SJSA1 (cell line): ENCODE measurements around the gene MVB12B. TPM values are rescaled to one million over a fixed set of nuclear protein-coding genes. Genes with fewer than 3 reads are reported as not detected.

Experiments
- DNase-seq, 2 experiments: peaks; one replicate each; pipeline ENCODE4 v3.0.0-alpha.2; 2015 to 2020; ENCODE audit warnings: low spot score in 2 of 2, low read depth in 1 of 2
- H3K27ac ChIP-seq: fragments of 250-450 bp; sonication (Bioruptor Pico); 2 replicates; pipeline ENCODE4 v1.5.1; 2020; ENCODE audit warnings: mild to moderate bottlenecking, moderate library complexity
- H3K27me3 ChIP-seq: fragments of 250-450 bp; sonication (Bioruptor Pico); replicated peaks from 2 replicates; pipeline ENCODE4 v1.5.1; 2020; ENCODE audit warnings: mild to moderate bottlenecking, moderate library complexity
- H3K36me3 ChIP-seq: fragments of 250-450 bp; sonication (Bioruptor Pico); 2 replicates; pipeline ENCODE4 v1.5.1; 2020; ENCODE audit warnings: mild to moderate bottlenecking
- H3K4me1 ChIP-seq: fragments of 250-450 bp; sonication (Bioruptor Pico); replicated peaks from 2 replicates; pipeline ENCODE4 v1.6.1; 2021; ENCODE audit warnings: mild to moderate bottlenecking
- H3K4me3 ChIP-seq: fragments of 250-450 bp; sonication (Bioruptor Pico); 2 replicates; pipeline ENCODE4 v1.5.1; 2020; ENCODE audit warnings: mild to moderate bottlenecking
- H3K9me3 ChIP-seq: fragments of 250-450 bp; sonication (Bioruptor Pico); replicated peaks from 2 replicates; pipeline ENCODE4 v1.5.1; 2020; ENCODE audit warnings: mild to moderate bottlenecking
- total RNA-seq: library from RNA; depleted of rRNA; stranded (reverse); fragments of >200 nt; shearing (Covaris generic); gene quantifications from 2 replicates; pipeline ENCODE4 v1.2.3, GENCODE V29; 2014

The MVB12B gene
- total RNA-seq, 1 experiment from 2014 or later, result 7.8 TPM

DNA sequence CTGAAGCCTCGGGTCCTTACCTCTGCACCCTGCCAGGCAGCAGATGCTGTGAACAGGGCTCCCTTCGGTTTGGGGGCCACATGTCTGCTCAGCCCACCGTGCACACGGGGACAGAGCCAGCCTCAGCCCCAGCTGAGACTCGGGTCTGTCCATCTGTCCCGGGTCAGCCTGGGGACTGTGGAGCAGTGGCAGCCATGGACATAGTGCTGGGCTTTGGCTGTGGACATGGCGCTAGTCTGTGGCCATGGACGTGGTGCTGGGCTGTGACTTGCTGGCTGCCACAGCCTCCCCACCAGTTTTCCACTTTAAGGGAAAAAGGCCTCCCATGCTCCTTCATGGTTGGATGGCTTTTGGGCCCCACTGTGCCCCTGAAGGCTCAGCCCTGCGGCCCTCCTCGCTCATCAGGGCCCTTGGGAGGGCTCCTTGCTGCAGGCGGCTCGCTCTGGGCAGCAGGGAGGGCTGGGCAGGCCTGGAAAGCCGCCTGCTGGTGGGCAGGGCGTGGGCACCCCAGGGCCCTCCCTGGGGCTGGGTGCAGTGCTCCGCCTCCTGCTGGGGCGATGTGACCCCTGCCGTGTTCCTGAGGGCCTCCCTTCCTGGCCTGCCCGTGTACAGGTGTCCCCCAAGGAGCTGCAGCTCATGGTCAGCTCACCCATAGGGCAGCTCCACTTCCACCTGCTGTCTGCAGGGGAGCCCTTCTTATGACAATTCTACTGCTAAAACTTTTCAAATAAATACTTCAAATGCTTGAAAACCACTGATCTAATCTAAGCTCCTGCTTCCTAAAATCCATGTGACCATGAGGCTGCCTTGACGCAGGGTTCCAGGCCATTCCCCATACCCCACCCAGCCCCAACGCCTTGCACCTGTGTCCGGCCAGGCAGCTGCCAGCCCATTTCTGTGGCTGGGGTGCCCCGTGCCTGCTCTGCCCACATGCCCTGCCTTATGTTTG is 175.0 kb downstream of the MVB12B start:
- Histone ChIP-seq H3K27ac (no peak overlapping the region), H3K4me3 (no peak overlapping the region), H3K27me3 (no peaks in the 10 kb centered on the region), H3K36me3 (peaks cover 3% of the 10 kb centered on the region), H3K9me3 (no peaks in the 10 kb centered on the region), H3K4me1 (peaks cover 13% of the 10 kb centered on the region)
- no peak for DNase-seq

GRCh38 chr9:126502417-126503332 is 176.0 kb downstream of the MVB12B start:
- H3K36me3 ChIP-seq, result peaks cover 3% of the 10 kb centered on the region
- H3K4me1 ChIP-seq, result peaks cover 13% of the 10 kb centered on the region
- no peak for DNase-seq
- no peak overlapping the region for H3K4me3 ChIP-seq
- H3K27me3 ChIP-seq, result no peaks in the 10 kb centered on the region
- H3K27ac ChIP-seq, result no peak overlapping the region
- no peaks in the 10 kb centered on the region for H3K9me3 ChIP-seq

- H3K9me3 ChIP-seq, result no peaks in the 10 kb centered on the region
- peaks cover 3% of the 10 kb centered on the region for H3K36me3 ChIP-seq
- H3K27me3 ChIP-seq, result no peaks in the 10 kb centered on the region
- H3K4me1 ChIP-seq, result peaks cover 13% of the 10 kb centered on the region
- no peak for DNase-seq
- no peak overlapping the region for H3K27ac ChIP-seq
- no peak overlapping the region for H3K4me3 ChIP-seq
Observed at GRCh38 chr9:126503333-126504085, 176.9 kb downstream of the MVB12B start.

DNA sequence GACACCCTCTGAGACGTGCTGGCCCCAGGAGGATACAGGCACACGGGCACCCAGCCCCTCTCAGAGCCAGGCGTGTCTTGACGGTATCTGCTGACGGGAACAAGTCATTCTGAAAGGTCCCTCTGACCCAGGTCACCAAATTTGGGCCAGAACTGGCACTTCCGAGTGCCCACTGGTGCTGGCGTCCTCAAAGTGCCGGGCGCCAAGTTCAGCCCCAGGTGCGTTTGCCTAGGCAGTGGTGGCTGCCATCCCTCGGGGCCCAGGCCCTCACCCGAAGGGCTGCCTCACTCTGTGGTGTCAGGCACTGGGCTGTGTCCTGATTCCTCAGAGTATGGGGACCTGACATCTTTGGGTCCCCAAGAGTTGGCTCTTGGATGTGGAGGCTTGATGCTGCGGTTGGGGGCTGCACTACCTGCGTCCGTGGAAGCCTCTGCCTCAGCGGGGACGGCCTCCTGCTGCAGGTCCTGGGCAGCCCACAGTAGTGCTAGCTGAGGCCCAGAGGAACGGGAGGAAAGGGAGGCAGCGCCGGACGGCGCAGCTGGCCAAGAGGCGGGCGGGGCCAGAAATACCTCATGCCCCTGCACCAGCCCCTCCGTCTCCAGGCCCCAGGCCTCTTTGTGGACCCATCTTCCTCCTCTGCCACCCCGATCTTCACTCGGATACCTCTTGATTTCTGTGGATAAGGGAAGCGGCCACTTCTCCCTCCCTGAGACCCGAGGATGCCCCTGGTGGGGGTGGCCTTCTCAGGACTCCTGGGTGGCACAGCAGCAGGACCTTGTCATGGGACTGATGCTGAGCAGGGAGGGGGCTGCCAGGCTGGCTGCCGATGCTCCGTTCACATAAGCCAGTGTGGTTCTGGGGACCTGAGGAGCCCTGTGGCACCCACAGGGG is 177.7 kb downstream of the MVB12B start:
- no peak overlapping the region for H3K27ac ChIP-seq
- H3K4me3 ChIP-seq, result no peak overlapping the region
- peaks cover 13% of the 10 kb centered on the region for H3K4me1 ChIP-seq
- no peaks in the 10 kb centered on the region for H3K9me3 ChIP-seq
- no peaks in the 10 kb centered on the region for H3K27me3 ChIP-seq
- H3K36me3 ChIP-seq, result peaks cover 3% of the 10 kb centered on the region
- no peak for DNase-seq

GRCh38 chr9:126504977-126505455 is 178.4 kb downstream of the MVB12B start:
- DNase-seq, result no peak
- Histone ChIP-seq H3K36me3 (peaks cover 3% of the 10 kb centered on the region; the same call in 1 of the 2 replicates), H3K27me3 (no peaks in the 10 kb centered on the region), H3K9me3 (no peaks in the 10 kb centered on the region), H3K4me3 (no peak overlapping the region), H3K27ac (no peak overlapping the region), H3K4me1 (peaks cover 6% of the 10 kb centered on the region; the same call in 1 of the 2 replicates)

DNA sequence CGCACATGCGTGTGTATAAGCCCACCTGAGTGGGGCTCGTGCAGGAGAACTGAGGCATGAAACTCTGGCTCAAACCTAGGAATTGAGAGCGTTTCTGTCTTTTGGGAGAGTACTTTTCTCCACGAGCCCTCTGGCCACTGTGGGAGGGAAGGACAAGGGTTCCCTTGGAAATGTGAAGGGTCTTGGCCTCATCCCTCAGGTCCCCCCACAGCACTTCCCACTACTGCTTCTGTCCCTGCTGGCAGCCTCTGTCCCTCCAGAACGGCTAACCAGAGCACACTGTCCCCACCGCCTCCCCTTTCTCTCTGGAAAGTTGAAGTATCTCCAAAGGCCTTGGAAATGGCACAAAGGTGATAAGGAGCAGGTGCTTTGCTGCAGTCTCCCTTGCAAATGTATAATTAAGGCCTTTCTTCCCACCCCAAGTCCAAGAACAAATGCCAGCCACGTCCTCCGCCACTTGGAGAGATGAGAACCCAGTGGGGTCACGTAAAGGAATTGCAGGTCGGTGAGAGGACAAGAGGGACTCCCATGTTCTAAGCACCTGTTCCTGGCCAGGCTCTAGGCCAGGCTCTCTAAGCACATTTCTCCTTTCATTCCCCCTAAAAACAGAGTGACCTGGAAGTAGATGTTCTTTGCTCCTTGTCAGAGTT is 179.2 kb downstream of the MVB12B start:
- Histone ChIP-seq H3K36me3 (peaks cover 3% of the 10 kb centered on the region; the same call in 1 of the 2 replicates), H3K4me1 (peaks cover 6% of the 10 kb centered on the region; the same call in 1 of the 2 replicates), H3K27me3 (no peaks in the 10 kb centered on the region), H3K9me3 (no peaks in the 10 kb centered on the region), H3K4me3 (no peak overlapping the region), H3K27ac (no peak overlapping the region)
- no peak for DNase-seq

DNA sequence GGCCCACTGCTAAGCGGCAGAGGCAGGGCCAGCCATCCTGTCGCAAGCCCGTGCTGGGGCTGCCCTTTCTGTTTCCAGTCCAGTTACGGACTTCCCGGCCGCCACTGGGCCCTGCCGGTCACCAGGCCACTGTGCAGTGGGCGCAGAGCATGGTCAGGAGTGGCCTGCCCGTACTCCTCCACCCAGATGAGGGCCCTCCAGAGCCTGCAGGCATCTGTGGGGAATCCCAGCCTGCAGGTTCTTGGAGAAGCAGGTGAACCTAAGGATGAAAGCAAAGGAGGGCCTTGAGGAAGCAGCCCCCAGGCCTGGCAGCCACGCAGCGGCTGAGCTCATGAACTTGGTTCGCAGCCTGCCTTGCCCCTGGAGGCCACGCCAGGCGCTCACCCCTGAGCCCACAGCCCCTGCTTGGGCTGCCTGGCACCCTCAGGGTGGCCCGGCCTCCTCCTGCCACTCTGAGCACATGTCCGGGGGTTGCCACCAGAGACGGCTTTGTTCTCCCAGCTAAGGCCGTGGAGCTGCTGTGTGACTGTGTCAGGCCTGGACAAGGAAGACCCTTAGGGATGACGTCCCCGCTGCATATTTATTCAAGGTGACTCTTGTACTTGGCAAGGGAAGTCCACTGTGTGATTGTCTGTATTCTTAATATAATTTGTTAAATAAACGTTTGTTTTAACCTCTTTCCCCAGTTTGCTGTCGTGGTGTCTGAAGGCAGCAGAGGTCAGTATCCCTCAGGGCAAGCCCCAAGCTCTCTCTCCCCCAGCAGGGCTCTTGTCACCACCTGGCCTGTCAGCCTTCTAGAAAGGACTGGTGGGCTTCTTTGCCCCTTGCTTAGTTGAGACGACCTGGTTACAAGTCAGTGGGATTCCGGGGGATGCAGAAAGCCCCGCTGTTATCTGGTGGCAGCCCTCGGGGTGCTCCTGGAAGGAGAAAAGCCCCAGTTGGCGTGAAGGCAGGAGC is 180.0 kb downstream of the MVB12B start:
- no peak for DNase-seq
- H3K27ac ChIP-seq, result no peak overlapping the region
- H3K4me3 ChIP-seq, result no peak overlapping the region
- peaks cover 4% of the 10 kb centered on the region; the same call in 1 of the 2 replicates for H3K4me1 ChIP-seq
- H3K27me3 ChIP-seq, result 0 out of 2 replicates have a peak, but pooled peaks cover 2% of the 10 kb centered on the region
- H3K9me3 ChIP-seq, result no peaks in the 10 kb centered on the region
- H3K36me3 ChIP-seq, result peaks cover 3% of the 10 kb centered on the region; the same call in 1 of the 2 replicates

GRCh38 chr9:126507318-126508109 is 180.9 kb downstream of the MVB12B start:
- H3K9me3 ChIP-seq, result no peaks in the 10 kb centered on the region
- no peak overlapping the region for H3K27ac ChIP-seq
- H3K4me3 ChIP-seq, result no peak overlapping the region
- DNase-seq, result no peak
- H3K36me3 ChIP-seq, result peaks cover 3% of the 10 kb centered on the region; the same call in 1 of the 2 replicates
- peaks cover 4% of the 10 kb centered on the region; the same call in 1 of the 2 replicates for H3K4me1 ChIP-seq
- H3K27me3 ChIP-seq, result 0 out of 2 replicates have a peak, but pooled peaks cover 7% of the 10 kb centered on the region

GRCh38 chr9:126508171-126508591 is 181.6 kb downstream of the MVB12B start:
- Histone ChIP-seq H3K27me3 (0 out of 2 replicates have a peak, but pooled peaks cover 9% of the 10 kb centered on the region), H3K36me3 (peaks cover 3% of the 10 kb centered on the region; the same call in 1 of the 2 replicates), H3K4me3 (no peak overlapping the region), H3K4me1 (peaks cover under 1% of the 10 kb centered on the region; the same call in 1 of the 2 replicates), H3K27ac (no peak overlapping the region), H3K9me3 (no peaks in the 10 kb centered on the region)
- no peak for DNase-seq

- Histone ChIP-seq H3K4me3 (no peak overlapping the region), H3K27me3 (peaks cover 12% of the 10 kb centered on the region), H3K4me1 (no peaks in the 10 kb centered on the region; the same call in 1 of the 2 replicates), H3K9me3 (no peaks in the 10 kb centered on the region), H3K27ac (no peak overlapping the region), H3K36me3 (no peaks in the 10 kb centered on the region)
- DNase-seq, result no peak
Observed at GRCh38 chr9:126508928-126509327, 182.3 kb downstream of the MVB12B start.
